Epithelial cell of proximal tubule (primary cell): ENCODE results near the gene MCTP1. TPM values are rescaled to one million over a fixed set of nuclear protein-coding genes. Genes with fewer than 3 reads are reported as not detected.

Experiments used
- DNase-seq: peaks from one replicate; pipeline ENCODE4 v3.0.0-alpha.2; 2011; ENCODE audit warnings: low read depth
- H3K4me3 ChIP-seq: 2 replicates; pipeline ENCODE4 v1.5.1; 2011; ENCODE audit warnings: low read depth, mild to moderate bottlenecking, low read length
- CTCF ChIP-seq: conservative IDR thresholded peaks from 2 replicates; pipeline ENCODE4 v1.5.1; 2012; ENCODE audit warnings: low read depth, mild to moderate bottlenecking, low read length
- total RNA-seq: library from RNA; depleted of rRNA; stranded (reverse); fragments of >200 nt; gene quantifications from 2 replicates; pipeline ENCODE4 v1.2.3, GENCODE V29; 2015

Gene MCTP1
- total RNA-seq, 1 donor from 2014 or later = 9.7 TPM

GRCh38 chr5:94808497-94808896 is 476.4 kb downstream of the MCTP1 start:
- no peak for TF ChIP-seq CTCF

GRCh38 chr5:94807985-94808384 is 476.9 kb downstream of the MCTP1 start:
- DNase-seq = no peak
- no peak overlapping the region for H3K4me3 ChIP-seq
- no peak for TF ChIP-seq CTCF

More at GRCh38 chr5:94808497-94808896, 476.4 kb downstream of the MCTP1 start:
- H3K4me3 ChIP-seq = no peak overlapping the region
- DNase-seq = no peak

- no peak overlapping the region for H3K4me3 ChIP-seq
- no peak for TF ChIP-seq CTCF
- DNase-seq = no peak
Observed at GRCh38 chr5:94802450-94802849, 482.4 kb downstream of the MCTP1 start.

GRCh38 chr5:94796586-94796985 is 488.3 kb downstream of the MCTP1 start:
- TF ChIP-seq CTCF = no peak
- no peak overlapping the region for H3K4me3 ChIP-seq
- no peak for DNase-seq

- TF ChIP-seq CTCF = no peak
- no peak overlapping the region for H3K4me3 ChIP-seq
- DNase-seq = no peak
Observed at GRCh38 chr5:94793816-94794198, 491.1 kb downstream of the MCTP1 start.

GRCh38 chr5:94793113-94793815 is 491.6 kb downstream of the MCTP1 start:
- no peak overlapping the region for H3K4me3 ChIP-seq
- no peak for TF ChIP-seq CTCF
- DNase-seq = no peak

- no peak overlapping the region for H3K4me3 ChIP-seq
- DNase-seq = no peak
Observed at GRCh38 chr5:94791829-94792228, 493.1 kb downstream of the MCTP1 start.

More at GRCh38 chr5:94791829-94792228, 493.1 kb downstream of the MCTP1 start:
- TF ChIP-seq CTCF = no peak
